Activated gamma-delta T cell treated with anti-CD3 and anti-CD28 coated beads, Interleukin-2, amount 50 U/mL, for 16 hours (primary cell): ENCODE results near the gene CFAP90.
A peak's percentile ranks its signal among the peaks of the same experiment; 100 is the strongest.

Experiments used
- DNase-seq: peaks from one replicate; pipeline ENCODE4 v3.0.0-alpha.2; 2020; ENCODE audit warnings: low read depth

The CFAP90 gene, protein sequence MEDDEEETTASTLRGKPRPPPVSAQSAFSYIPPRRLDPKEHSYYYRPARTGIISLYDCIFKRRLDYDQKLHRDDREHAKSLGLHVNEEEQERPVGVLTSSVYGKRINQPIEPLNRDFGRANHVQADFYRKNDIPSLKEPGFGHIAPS

DNA sequence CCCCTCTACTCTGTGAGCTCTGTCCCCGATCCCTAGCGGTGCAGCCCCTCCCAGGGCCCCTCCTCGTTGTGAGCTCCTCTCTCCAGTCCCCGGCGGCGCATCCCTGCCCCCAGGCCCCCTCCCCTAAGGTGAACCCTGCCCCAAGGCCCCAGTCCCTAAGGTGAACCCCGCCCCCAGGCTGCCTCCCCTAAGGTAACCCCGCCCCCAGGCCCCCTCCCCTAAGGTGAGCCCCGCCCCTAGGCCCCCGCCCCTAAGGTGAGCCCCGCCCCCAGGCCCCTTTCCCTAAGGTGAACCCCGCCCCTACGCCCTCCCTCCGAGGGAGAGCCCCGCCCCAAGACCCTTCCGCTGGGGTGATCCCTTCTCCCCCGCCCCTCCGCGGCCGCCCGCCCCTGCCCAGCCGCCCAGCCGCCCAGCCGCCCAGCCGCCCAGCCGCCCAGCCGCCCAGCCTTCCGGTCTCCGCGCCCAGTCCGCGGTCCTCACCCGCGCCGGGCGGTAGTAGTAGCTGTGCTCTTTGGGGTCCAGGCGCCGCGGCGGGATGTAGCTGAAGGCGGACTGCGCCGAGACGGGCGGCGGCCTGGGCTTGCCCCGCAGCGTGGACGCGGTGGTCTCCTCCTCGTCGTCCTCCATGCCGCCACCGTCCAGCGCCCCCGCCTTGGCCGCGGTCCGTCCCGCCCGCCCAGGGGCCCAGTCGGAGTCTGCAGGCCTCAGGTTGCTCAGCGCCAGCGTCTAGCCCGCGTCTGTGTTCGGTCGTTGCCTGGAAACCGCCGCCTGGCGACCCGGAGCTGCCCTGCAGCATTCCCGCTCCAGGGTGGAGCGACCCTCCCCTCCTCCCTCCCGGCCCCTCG, at the start of gene CFAP90:
CFAP90 (minus strand) TSS at position 739 of the 845 bp plus-strand sequence; CDS start at position 627, 112 bp downstream.
- no peak for DNase-seq

DNA sequence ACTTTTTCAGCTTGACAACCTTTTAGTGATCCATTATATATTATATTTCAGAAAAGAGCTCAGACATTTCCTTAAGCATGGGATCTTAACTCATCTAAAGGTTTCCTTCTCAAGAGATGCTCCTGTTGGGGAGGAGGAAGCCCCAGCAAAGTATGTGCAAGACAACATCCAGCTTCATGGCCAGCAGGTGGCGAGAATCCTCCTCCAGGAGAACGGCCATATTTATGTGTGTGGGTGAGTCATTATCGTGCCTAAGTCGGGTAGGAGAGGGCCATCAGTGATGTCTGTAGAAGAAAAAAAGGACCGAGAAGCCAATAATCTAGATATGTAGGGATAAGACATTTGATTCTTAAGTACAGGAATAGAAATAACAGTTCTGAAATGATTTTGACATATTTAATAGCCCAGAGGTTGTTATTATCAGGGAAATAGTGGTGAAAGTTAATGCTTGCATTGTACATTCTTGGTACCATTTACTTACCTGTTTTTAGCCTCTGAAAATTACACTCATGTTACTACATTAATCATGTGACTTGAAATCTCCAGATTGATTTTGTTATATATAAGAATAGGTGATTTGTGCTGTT, 46.2 kb upstream of the CFAP90 start:
- DNase-seq: no peak

DNA sequence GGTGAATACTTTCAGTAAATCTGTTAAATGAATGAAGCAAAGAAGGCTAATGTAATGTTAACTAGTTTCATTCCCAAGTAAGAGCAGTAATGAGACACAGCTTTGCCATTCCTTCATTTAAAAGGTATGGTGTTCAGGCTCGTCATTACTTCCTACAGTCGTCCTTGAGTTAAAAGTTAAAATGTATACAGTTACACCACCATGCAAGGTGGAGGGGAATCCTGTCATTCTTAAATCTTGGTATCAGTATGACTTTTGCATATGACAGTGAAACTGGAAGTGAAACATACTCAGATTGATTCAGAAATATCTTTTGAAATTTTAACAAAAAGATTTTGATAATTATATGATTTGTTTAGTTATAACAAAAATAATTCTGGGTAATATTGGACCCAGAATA, 43.9 kb upstream of the CFAP90 start:
- no peak for DNase-seq

DNA sequence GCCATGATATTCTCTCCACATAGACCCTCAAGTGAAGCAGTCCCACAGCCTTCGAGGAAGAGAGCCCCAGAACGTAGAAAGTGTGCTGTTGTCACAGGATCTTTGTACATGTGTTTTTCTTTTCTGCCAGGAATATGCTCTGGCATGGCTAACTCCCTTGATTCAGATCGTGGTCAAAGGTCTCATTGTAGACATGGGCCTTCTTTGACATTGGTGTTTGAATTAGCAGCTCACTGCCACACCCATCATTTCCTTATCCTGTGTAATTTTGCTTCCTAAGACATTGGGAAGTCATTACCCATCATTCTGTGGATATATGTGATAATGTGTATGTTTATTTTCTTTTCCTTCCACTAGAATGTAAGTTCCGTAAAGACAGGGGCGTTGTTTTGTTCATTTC, 43.5 kb upstream of the CFAP90 start:
- no peak for DNase-seq

DNA sequence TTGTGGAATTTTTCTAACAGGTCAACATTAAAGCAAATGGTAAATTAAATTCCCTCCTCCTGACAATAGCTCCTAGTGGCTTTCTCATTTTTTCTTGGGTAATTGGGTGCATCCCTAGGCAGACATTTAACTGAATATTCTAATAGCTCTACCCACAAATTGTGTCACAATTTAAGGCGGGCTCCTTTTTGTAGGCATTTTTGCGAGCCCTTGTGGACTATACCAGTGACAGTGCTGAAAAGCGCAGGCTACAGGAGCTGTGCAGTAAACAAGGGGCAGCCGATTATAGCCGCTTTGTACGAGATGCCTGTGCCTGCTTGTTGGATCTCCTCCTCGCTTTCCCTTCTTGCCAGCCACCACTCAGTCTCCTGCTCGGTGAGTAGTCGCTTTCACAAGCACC, 38.0 kb upstream of the CFAP90 start:
- no peak for DNase-seq

DNA sequence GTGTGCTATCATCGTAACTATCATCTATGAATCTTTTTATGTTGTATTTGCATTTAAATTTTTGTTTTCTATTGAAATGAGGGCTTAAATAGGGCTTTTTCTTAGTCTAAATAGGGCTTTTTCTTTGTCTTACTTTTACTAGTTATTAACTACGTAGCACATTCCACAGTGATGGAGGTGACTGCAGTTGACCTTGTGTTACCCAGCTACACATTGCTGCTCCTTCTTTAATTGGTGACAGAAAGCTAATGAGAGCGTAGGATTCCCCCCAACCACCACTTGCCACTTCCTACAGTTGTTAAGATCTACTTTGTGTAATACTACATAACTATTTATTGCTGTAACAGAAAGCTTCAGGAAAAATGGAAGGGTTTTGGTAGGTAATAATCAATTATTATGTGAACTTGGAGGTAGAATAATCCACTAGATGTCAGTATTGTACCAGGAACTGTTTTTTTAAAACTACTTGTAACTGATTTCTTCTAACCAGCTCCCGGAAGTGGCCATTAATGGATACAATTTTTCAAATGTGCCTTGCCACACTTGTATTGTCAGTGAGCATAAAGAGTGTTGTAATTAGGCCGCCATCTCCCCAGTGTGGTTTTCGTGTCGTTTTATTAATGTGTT, 36.0 kb upstream of the CFAP90 start:
- DNase-seq: no peak

DNA sequence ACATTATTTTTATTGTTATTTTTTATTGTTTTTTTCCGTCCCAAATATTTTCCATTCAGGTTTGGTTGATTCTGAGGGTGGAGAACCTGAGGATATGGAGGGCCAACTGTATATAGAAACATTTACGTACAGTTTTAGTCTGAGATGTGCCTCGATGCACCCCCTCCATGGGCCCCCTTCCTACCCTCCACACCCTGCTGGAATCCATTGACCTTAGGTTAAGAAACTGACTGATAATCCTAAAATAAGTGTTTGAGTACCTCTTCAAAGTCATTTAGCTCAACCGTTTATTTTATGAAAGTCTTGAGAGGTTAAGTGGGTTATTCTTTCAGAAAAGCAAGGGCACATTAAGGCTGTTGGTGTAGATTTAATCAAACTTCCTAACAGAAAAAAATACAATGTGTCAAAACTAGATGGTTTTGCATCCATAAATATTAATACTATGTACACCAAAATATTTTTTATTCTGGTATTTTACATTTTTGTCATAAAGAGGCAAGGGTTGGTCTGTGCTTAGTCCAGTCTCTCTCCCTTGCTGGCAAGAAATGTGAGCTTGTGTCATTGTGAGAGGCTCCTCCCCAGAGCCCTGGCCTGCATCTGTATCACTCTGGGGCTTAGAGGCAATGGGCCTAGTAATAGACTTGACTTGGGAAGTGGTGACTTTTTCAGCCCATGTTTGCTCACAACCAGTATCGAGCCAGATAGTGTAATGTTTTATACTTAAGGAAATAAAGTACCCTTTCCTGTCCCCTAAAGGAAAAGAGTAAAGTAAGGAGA, 33.7 kb upstream of the CFAP90 start:
- DNase-seq: no peak

DNA sequence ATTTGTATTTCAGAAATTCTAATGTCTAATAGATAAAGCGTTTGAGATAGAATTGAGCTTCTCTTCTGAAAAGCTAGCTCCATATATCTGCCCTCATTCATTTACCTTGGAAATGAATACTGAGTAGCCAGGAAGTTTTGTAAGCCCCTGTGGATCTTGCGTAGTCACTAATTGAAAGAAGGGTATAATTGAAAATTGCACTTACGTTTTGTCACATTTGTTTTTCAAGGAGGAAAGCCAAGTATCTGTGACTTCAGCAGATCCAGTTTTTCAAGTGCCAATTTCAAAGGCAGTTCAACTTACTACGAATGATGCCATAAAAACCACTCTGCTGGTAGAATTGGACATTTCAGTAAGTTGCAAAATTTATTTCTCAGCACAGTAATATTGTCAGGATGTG, 32.0 kb upstream of the CFAP90 start:
- DNase-seq: no peak

DNA sequence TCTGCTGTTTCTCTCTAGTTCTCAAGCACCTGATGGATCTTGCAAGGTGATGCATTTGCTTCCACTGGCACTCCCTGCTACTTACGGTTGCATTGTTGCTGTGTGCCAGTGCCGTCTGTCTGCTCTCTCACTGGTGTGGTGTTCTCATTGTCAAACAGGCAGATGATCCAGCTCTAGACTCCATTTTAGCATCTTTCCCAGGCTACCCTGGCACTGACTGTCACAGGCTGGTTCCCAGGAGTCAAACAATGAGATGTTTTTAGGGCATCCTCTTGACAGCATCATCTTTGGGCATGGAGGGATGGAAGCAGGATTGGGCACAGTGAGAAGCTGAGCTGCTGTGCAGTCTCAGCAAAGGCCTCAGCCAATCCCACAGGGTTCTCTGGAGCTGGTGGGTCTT, 30.9 kb upstream of the CFAP90 start:
- no peak for DNase-seq

DNA sequence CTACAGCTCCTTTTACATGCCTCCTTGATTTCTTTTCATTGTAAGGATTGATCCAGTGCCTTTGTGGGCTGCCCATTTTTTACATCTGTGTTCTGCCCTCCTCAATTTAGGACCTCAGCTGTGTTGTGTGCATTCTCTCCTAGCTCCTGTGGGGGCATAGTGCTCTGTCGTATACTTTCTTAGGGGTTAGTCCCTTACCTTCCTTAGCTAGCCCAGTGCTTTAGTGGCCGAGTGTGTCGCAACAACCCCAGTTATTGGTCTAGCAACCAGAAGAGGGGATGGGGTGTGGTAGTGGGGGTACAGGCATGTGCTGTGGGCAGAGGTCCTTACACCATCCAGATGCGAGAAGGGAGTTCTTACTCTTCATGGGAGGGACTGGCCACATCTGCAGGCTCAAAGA, 30.2 kb upstream of the CFAP90 start:
- DNase-seq: no peak

DNA sequence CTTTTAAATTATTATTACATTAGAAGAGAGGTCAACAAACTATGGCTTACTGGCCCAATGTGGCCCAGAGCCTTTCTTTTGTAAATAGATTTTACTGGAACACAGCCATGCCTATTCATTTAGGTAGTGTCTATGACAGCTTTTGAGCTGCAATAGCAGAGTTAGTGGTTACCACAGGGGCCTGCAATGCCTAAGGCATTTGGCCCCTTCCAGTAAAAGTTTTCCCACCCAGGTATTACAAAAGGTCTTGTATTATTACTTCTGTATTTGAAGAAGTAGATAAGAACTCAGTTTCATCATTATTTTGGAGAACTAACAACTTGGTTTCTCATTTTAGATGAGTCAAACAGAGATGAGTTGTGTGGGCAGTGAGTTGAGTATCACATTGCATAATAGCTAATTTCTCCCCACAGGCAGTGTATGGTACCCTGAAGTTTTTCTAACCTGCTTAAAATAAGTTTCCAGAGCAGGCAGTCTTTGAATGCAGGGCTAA, 27.5 kb upstream of the CFAP90 start:
- no peak for DNase-seq

DNA sequence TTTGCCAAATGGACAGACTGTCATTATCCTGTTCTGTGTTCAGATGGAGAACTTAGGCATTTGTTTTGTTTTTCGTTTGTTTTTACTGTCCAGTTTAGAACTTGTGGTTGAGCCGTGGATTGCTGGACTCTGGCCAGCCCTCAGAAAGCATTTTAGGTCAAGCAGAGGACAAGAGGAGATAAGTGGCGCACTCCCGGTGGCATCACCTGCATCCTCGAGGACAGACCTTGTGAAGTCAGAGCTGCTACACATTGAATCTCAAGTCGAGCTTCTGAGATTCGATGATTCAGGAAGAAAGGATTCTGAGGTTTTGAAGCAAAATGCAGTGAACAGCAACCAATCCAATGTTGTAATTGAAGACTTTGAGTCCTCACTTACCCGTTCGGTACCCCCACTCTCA, 26.9 kb upstream of the CFAP90 start:
- no peak for DNase-seq

DNA sequence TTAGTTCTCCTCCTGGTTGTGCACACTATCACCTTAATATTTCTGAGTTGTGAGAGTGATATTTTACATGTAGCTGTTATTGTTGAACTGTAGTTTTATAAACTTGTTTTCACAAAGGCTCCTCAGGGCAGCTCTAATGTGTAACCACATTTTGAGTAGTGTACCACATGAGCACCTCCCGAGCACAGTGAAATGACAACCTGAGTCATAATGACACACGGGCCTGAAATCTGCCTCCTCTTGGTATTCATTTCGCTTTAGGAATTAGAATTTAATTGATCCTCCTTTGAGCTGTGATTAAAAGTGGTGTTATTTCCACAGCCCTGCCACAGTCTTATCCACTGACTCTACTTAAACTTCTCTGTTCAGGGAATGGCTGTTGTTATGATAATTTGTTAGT, 25.9 kb upstream of the CFAP90 start:
- no peak for DNase-seq

DNA sequence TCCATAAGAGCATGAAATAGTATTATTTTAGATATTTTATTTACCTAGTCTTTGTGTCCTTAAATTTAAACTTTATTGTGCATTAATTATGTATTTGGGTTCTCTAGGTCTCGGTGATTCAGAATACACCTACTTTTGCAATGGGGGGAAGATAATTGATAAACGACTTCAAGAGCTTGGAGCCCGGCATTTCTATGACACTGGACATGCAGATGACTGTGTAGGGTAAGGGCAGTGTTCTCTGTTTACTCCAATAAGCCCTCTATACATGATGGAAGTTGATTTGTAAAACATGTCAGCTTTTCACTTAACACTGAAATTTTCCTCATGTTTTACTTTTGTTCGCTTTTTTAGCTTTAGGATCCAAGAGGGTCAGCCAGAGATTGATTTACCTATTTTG, 24.2 kb upstream of the CFAP90 start:
- no peak for DNase-seq

DNA sequence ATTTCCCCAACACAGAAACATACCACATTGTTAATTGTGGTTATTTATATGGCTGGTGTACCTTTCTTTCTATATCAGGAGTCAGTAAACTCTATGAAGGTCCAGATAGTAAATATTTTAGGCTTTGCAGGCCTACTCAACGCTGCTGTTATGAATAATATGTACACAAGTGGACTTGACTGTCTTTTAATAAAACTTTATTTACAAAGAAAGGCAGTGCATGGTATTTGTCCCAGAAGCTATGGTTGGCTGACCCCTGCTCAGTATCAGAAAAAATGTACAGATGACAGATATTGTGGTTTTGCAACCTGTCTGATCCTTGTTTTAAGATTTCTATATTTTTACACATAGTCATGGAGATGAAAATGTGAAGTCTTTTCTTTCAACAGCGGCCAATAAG, 23.7 kb upstream of the CFAP90 start:
- DNase-seq: no peak

DNA sequence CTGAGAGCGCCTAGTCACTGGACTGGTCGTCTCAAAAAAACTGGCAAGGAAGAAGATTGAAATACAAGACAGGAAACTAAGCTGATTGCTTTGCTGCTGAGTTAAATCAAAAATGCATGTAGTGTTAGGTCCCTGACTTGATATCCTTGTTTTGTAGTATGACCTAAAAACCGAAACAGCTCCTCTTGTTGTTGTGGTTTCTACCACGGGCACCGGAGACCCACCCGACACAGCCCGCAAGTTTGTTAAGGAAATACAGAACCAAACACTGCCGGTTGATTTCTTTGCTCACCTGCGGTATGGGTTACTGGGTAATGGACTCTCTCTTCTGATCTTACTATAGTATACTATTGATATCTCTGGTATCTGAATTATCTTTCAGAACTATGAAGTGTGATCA, 22.3 kb upstream of the CFAP90 start:
- no peak for DNase-seq

DNA sequence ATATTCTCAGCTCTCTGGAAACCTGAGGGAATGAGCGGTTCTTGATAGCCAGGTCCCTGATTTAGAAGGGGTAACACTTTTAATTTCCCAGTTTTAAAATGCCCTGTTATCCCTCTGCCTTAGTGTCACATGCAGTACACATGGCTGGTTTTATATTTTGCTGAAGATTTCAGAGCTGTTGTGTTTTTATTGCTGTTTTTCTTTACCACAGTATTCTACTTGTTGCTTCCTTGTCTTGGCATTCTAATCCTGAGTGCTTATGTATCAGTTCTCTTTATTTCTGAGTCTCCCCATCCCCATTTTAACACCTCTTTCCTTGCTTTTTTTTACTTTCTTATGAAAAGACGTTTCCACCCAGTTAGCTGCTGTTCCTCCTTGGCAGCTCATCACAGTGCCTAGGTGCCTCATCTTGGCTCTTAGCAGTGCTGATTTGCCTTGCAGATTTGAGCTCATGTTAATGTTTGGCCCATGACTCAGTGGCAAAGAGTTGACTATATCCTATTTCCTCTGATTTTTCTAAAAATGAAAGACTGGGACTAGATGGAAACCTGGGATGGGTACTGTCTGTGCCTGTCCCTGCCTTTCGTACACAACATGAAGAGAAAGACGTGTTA, 21.7 kb upstream of the CFAP90 start:
- DNase-seq: no peak

DNA sequence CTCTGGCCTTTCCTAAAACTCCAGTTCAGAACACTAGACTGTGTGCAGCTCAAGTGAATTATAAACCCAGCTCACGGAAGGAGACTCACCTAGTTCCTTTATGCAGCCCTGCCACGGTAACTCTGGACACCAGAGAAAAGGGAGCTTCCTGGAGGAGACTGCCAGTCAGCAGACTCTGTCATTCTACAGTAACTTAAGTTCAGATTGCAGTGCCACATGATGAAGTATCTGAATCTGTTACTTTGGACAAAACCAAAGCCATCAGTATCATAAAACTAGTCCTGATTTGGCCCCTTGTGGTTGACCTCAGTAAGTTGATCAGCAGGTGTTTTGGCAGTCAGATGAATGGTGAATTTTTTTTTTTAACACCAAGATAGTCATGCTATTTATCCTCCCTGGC, 20.7 kb upstream of the CFAP90 start:
- no peak for DNase-seq

DNA sequence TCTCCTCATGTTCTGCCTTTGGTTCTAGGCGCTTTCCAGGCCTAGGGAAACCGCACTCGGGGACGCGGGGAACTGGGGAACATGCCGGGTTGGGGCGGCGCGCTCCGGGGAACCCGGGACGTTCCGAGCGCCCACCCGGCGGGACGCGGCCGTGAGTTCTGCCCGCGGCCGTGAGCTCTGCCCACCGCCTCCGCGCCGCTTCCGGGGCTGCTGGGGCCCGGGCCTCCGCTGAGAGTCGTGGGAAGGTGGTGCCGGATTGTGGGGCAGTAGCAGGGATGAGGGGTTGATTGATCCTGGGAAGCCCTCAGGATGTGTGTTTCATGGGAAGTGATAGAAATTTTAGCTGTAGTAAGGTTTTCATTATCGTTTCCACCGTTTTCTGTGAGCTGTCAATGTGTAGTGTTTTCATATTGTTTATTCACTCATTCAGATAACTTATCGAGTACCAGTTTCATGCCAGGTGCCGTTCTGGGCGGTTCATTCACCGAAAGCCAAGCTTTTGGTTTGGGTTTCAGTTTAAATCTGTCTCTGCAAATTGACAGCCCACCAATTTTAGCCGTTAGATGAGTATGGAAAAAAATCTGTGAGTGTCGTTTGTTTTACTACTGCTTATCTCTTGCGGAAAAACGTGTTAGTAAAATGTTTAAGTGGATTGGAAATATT, 18.7 kb upstream of the CFAP90 start:
- DNase-seq: no peak

DNA sequence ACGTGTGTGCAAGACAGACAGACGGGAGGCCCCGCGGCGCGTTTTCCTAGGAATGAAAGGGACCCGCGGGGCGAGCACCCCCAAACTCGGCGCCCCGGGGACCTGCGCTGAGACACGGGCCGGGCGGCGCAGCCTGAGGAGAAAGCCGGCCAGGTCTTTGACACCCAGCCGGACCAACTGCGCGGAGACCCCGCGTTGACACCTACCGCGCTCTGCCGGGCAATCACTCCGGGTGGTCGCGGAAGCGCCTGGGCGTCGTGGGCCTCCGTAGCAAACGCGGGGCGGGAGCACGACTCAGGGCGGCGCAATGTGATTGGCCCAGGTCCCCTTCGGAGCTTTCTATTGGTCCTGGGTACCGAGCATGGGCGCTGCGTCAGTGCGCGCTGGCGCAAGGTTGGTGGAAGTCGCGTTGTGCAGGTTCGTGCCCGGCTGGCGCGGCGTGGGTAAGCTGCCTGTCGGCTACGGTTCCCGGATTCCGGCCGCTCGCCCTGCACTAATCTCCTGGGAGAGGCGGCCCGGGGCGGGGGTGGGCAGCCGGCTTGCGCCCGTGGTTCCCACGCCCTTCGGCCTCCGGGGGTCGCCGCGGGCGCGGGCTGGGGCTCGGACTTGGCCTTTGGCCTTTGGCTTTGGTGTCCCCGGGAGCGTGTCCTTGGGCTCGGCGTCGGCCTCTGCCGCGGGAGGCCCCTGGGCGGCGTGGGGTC, 18.0 kb upstream of the CFAP90 start, which contains the start of the genes FASTKD3 and MTRR:
FASTKD3 (minus strand) TSS at position 259 of the 701 bp plus-strand sequence. CDS start 948 bp downstream, outside the sequence.
MTRR (plus strand) TSS at position 376 of the 701 bp plus-strand sequence. CDS start 1,647 bp downstream, outside the sequence.
- DNase-seq: peak; percentile 80
